Non-pigmented ciliary epithelial cell (primary cell): Measurements from ENCODE around the gene MAS1.
A peak's percentile ranks its signal among the peaks of the same experiment; 100 is the strongest.
"Not testable (repeated sequence)": the region's sequence is repeated elsewhere in the genome, so short reads cannot be mapped to it uniquely, and the experiment has no call there.

ENCODE experiments used
- DNase-seq: peaks from one replicate; pipeline ENCODE4 v3.0.0-alpha.2; 2010; ENCODE audit warnings: low read depth

MAS1 gene

GRCh38 chr6:159890792-159891191, at the start of gene MAS1:
Gene MAS1, plus strand, starts transcription at chr6:159890988. Its CDS starts 15,968 bp downstream, at chr6:159906956.
- DNase-seq = no peak

GRCh38 chr6:159842035-159842434, 48.8 kb upstream of the MAS1 start:
- no peak for DNase-seq

- DNase-seq = no peak
These were observed 45.8 kb upstream of the MAS1 start for GRCh38 chr6:159844737-159845645.

- DNase-seq = not testable (repeated sequence)
These were observed 42.2 kb upstream of the MAS1 start for GRCh38 chr6:159848552-159848951.

- DNase-seq = not testable (repeated sequence)
These were observed 40.9 kb upstream of the MAS1 start for GRCh38 chr6:159849851-159850250.

- no peak for DNase-seq
These were observed 37.9 kb upstream of the MAS1 start for GRCh38 chr6:159852877-159853276.

GRCh38 chr6:159853754-159854153, 37.0 kb upstream of the MAS1 start:
- no peak for DNase-seq

- no peak for DNase-seq
These were observed 35.8 kb upstream of the MAS1 start for GRCh38 chr6:159854959-159855358.

GRCh38 chr6:159858259-159858658, 32.5 kb upstream of the MAS1 start:
- no peak for DNase-seq

- DNase-seq = no peak
These were observed 30.3 kb upstream of the MAS1 start for GRCh38 chr6:159860482-159860881.

GRCh38 chr6:159862103-159862502, 28.7 kb upstream of the MAS1 start:
- DNase-seq = no peak

GRCh38 chr6:159863341-159863740, 27.4 kb upstream of the MAS1 start:
- peak; percentile 31 for DNase-seq

- no peak for DNase-seq
These were observed 25.4 kb upstream of the MAS1 start for GRCh38 chr6:159865226-159865920.

- DNase-seq = no peak
These were observed 24.2 kb upstream of the MAS1 start for GRCh38 chr6:159866286-159867247.

GRCh38 chr6:159871241-159871640, 19.5 kb upstream of the MAS1 start:
- no peak for DNase-seq

GRCh38 chr6:159871906-159872305, 18.9 kb upstream of the MAS1 start:
- DNase-seq = peak; percentile 0

- DNase-seq = no peak
These were observed 16.4 kb upstream of the MAS1 start for GRCh38 chr6:159874435-159874834.

GRCh38 chr6:159875194-159875593, 15.6 kb upstream of the MAS1 start:
- DNase-seq = no peak

- DNase-seq = no peak
These were observed 14.5 kb upstream of the MAS1 start for GRCh38 chr6:159876242-159876641.

GRCh38 chr6:159877256-159877808, 13.5 kb upstream of the MAS1 start:
- DNase-seq = no peak

GRCh38 chr6:159878341-159878740, 12.4 kb upstream of the MAS1 start:
- no peak for DNase-seq

GRCh38 chr6:159879856-159880255, 10.9 kb upstream of the MAS1 start:
- DNase-seq = no peak
